ENCODE results near the gene CUZD1.

CUZD1 gene

DNA sequence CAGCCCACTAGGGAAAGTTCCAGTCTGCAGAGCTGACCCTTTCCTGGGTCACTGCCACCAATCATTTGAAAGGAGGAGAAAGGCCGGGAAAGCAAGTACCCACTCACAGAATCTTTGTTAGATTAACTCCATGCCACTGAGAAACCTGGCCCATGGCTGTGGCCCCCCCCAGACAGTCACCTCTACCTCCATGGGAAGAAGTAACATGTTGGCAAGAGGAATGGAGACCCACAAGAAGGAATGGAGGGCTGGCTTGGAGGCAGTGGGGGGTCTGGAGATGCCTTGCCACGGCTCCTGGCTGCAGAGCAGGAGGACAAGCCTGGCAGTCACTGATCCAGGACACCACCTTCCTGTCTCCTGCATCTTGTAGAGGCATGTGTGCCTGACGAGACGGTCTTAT lies 32.9 kb downstream of the CUZD1 start:
- DNase-seq, result no peak

DNA sequence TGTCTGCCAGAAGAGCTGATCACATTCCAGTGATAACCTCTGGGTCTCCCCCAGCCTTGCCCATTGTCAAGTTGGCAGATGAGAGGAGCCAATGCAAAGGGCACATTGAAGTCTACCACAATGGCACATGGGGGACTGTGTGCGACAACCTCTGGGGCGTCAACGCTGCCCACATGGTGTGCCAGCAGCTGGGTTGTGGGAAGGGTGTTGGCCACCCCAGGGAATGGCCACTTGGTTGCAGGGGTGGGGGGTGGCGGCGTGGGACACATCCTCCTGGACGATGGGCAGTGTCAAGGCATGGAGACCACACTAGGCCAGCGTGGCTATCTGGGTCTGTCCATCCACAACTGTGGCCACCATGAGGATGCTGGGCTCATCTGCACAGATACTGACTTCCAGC lies 43.4 kb downstream of the CUZD1 start:
- DNase-seq, result no peak

DNA sequence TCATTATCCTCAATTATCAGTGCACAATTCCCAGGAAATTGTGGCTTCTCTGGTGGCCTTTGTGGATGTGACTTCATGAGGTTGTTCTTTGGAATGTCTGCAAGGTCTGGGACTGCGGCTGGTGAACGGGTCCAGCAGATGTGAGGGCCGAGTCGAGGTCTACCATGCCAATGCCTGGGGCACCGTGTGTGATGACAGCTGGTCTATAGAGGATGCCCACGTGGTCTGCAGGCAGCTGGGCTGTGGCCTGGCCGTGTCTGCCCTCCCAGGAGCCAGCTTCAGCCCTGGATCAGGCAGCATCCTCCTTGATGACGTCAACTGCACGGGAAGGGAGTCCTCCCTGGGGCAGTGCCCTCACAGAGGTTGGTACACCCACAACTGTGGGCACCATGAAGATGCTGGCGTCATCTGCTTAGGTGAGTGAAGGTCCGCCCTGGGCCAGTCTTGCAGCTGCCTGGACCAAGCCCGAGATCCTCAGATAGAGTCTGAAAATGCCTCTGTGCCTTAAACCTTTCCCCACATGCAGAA lies 46.9 kb downstream of the CUZD1 start:
- DNase-seq, result no peak

DNA sequence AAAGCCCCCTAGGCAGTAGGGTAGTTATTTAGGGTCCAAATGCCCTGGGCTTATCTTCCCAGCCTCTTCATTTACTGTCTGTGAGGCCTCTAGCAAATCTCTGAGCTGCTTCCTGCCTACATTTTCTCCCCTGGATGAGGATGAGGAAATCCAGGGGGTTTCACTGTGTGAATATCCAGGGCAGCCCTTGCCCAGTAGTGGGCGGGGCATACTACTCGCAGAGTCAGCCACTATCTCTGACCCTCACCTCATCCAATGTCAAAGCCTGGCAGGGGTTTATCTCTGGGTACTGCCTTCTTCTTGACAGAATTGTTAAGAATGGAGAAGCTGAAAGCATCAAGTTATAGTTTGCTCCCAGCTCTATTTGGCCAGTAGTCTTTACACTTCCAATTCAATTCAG lies 48.9 kb downstream of the CUZD1 start:
- DNase-seq, result no peak

DNA sequence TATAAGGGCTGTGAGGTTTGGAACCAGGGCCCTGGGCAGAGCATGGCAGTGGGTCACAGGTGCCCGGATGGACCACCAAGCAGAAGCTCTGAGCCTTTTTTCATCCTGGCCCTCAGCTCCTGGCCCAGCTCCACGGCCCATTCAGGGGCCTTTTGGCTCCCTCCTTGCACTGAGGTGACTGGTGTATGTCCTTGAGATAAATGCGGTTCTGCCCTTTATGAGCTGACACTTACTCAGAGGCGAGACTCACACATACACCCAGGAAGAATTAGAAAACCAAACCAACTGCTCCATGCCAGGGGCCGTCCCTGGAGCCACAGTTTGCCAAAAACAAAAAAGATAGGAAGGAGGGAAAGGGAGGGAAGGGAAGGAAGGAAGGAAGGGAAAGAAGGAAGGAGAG lies 49.7 kb downstream of the CUZD1 start:
- DNase-seq, result no peak

DNA sequence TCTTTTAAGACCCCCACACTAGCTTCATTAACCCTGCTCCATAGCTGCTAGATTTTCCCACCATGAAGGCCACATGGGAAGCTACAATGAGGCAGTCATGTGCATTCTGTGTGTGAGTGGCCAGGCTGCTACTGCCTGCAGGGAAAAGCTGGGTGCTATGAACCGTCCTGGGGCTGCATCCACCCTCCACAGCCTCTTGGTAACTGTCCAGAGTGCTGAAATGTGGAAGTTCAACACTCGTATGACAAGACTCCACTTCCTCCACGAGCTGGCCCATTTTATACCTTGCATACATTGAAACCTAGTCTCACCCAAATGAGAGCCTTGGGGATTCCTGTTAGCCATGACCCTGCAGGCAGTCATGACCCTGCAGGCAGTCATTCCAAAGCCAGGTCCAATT lies 59.4 kb downstream of the CUZD1 start:
- DNase-seq, result no peak

DNA sequence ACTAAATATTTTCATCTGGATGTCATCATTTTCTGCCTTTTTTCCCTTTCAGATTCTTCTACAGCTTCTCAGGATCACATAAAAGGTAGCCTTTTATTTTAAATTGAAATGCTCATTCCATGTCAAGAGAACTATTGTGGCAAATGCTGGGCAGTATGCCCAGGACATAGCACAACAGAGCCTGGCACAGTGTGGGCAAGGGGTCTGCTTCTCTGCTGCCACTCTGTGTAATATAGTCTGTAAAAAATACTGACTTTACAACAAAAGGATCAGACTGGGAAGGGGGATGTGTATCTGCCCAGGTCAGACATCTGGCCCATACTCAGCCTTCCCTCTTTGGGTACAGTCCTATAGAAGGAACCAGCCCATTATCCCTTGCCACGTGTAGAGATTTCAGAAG lies 62.7 kb downstream of the CUZD1 start:
- no peak for DNase-seq
